Loucy (cell line): ENCODE data around the gene RPL3.
A peak's percentile ranks its signal among the peaks of the same experiment; 100 is the strongest.
"Not testable (repeated sequence)": the region's sequence is repeated elsewhere in the genome, so short reads cannot be mapped to it uniquely, and the experiment has no call there.

ENCODE experiments used
- H2AFZ ChIP-seq: fragments of 200-600 bp; sonication (generic); 2 replicates; pipeline ENCODE4 v1.6.0; 2016; ENCODE audit warnings: antibody characterized with exemption, mild to moderate bottlenecking, low read length, moderate library complexity
- H3F3A ChIP-seq: fragments of 200-600 bp; 2 replicates; pipeline ENCODE4 v1.6.0; 2016; ENCODE audit warnings: antibody characterized with exemption, low read depth, mild to moderate bottlenecking
- H3K27me3 ChIP-seq: fragments of 200-600 bp; sonication (generic); 2 replicates; pipeline ENCODE4 v1.6.1; 2014; ENCODE audit warnings: low read length, mild to moderate bottlenecking; ENCODE audit not compliant: insufficient read depth, poor library complexity, severe bottlenecking
- H3K36me3 ChIP-seq: fragments of 200-600 bp; sonication (generic); 2 replicates; pipeline ENCODE4 v1.6.1; 2016; ENCODE audit warnings: low read length; ENCODE audit not compliant: insufficient read depth
- H3K4me1 ChIP-seq: fragments of 200-600 bp; sonication (generic); 2 replicates; pipeline ENCODE4 v1.5.1; 2014; ENCODE audit warnings: low read length, mild to moderate bottlenecking; ENCODE audit not compliant: insufficient read depth, poor library complexity, severe bottlenecking
- H3K4me2 ChIP-seq: fragments of 200-600 bp; sonication (generic); 2 replicates; pipeline ENCODE4 v1.6.0; 2014; ENCODE audit warnings: antibody characterized with exemption, low read length, low read depth, mild to moderate bottlenecking; ENCODE audit not compliant: poor library complexity, severe bottlenecking
- H3K4me3 ChIP-seq: fragments of 200-600 bp; sonication (generic); 2 replicates; pipeline ENCODE4 v1.5.1; 2014; ENCODE audit warnings: low read length, mild to moderate bottlenecking, mixed read lengths; ENCODE audit not compliant: poor library complexity, severe bottlenecking
- H3K79me2 ChIP-seq: fragments of 200-600 bp; sonication (generic); 2 replicates; pipeline ENCODE4 v1.6.1; 2014; ENCODE audit warnings: low read length; ENCODE audit not compliant: insufficient read depth
- H3K9ac ChIP-seq: fragments of 200-600 bp; sonication (generic); 2 replicates; pipeline ENCODE4 v1.6.0; 2014; ENCODE audit warnings: mild to moderate bottlenecking, low read depth, low read length, moderate library complexity; ENCODE audit not compliant: poor library complexity, severe bottlenecking
- H3K9me2 ChIP-seq: fragments of 200-600 bp; sonication (generic); replicated peaks from 2 replicates; pipeline ENCODE4 v1.6.1; 2016; ENCODE audit warnings: low read depth, low read length, mixed read lengths
- H3K9me3 ChIP-seq: fragments of 200-600 bp; sonication (generic); 2 replicates; pipeline ENCODE4 v1.6.1; 2014; ENCODE audit warnings: mild to moderate bottlenecking, antibody characterized with exemption, low read length, low read depth; ENCODE audit not compliant: insufficient read depth
- H4K20me1 ChIP-seq: fragments of 200-600 bp; sonication (generic); 2 replicates; pipeline ENCODE4 v1.6.0; 2014; ENCODE audit warnings: antibody characterized with exemption, low read length, mild to moderate bottlenecking; ENCODE audit not compliant: insufficient read depth, poor library complexity, severe bottlenecking
- CTCF ChIP-seq: fragments of 200-600 bp; sonication (generic); conservative IDR thresholded peaks from 2 replicates; pipeline ENCODE4 v1.5.1; 2014; ENCODE audit warnings: mild to moderate bottlenecking, antibody characterized with exemption, low read length
- EZH2phosphoT487 ChIP-seq: fragments of 200-600 bp; IDR thresholded peaks from 2 replicates; pipeline ENCODE4 v1.6.1; 2018; ENCODE audit warnings: antibody characterized with exemption, mild to moderate bottlenecking, moderate library complexity, borderline replicate concordance

Gene RPL3

GRCh38 chr22:39325392-39325932 lies 6.0 kb upstream of the RPL3 start:
- H3F3A ChIP-seq = no peaks in the 10 kb centered on the region
- no peak for TF ChIP-seq CTCF
- TF ChIP-seq EZH2phosphoT487 = no peak
- H3K9me3 ChIP-seq = no peaks in the 10 kb centered on the region
- no peak overlapping the region for H3K9ac ChIP-seq
- no peak overlapping the region for H3K4me2 ChIP-seq
- no peaks in the 10 kb centered on the region for H3K36me3 ChIP-seq
- no peaks in the 10 kb centered on the region for H3K79me2 ChIP-seq
- H3K4me1 ChIP-seq = no peaks in the 10 kb centered on the region
- H4K20me1 ChIP-seq = no peaks in the 10 kb centered on the region
- no peak overlapping the region for H2AFZ ChIP-seq
- H3K27me3 ChIP-seq = no peaks in the 10 kb centered on the region
- H3K4me3 ChIP-seq = no peak overlapping the region
- H3K9me2 ChIP-seq = no peaks in the 10 kb centered on the region

GRCh38 chr22:39320616-39321029 lies 1.2 kb upstream of the RPL3 start:
- H3F3A ChIP-seq, H3K9me2 ChIP-seq, H2AFZ ChIP-seq, H3K9me3 ChIP-seq: not testable (repeated sequence)
- Histone ChIP-seq H3K36me3 (peaks cover 26% of the 10 kb centered on the region; the same call in 1 of the 2 replicates), H3K27me3 (peaks cover 11% of the 10 kb centered on the region), H3K4me3 (peak overlapping the region; percentile 99), H3K4me1 (peaks cover 24% of the 10 kb centered on the region), H3K9ac (peak overlapping the region; percentile 93), H3K79me2 (peaks cover 38% of the 10 kb centered on the region), H3K4me2 (peak overlapping the region; percentile 61), H4K20me1 (peaks cover 36% of the 10 kb centered on the region)

- Histone ChIP-seq H3K4me2 (peak overlapping the region; percentile 92), H3K4me3 (peak overlapping the region; percentile 99), H2AFZ (peak overlapping the region; percentile 20; the same call in 1 of the 2 replicates), H3K9me2 (no peaks in the 10 kb centered on the region), H4K20me1 (peaks cover 55% of the 10 kb centered on the region), H3K79me2 (peaks cover 57% of the 10 kb centered on the region), H3F3A (no peaks in the 10 kb centered on the region; the same call in none of the 2 replicates), H3K36me3 (peaks cover 45% of the 10 kb centered on the region), H3K27me3 (peaks cover 11% of the 10 kb centered on the region), H3K9ac (peak overlapping the region; percentile 99), H3K9me3 (no peaks in the 10 kb centered on the region), H3K4me1 (peaks cover 43% of the 10 kb centered on the region)
- TF ChIP-seq CTCF (no peak), EZH2phosphoT487 (no peak)
Observed at GRCh38 chr22:39318507-39319283, 728 bp downstream of the RPL3 start.
